Activated CD8-positive, alpha-beta T cell treated with anti-CD3 and anti-CD28 coated beads for 36 hours (primary cell): ENCODE measurements around the gene CAMTA1. TPM values are rescaled to one million over a fixed set of nuclear protein-coding genes. Genes with fewer than 3 reads are reported as not detected.

Experiments used
- ATAC-seq: fragments of 200-7000 bp; cut with Tn5 transposase; one replicate; pipeline ENCODE4 v1.10.0; 2021; ENCODE audit warnings: mild to moderate bottlenecking, moderate library complexity
- CTCF ChIA-PET: fragments of 350-600 bp; sonication (Branson Sonifier 250); formaldehyde crosslinking; loops from one replicate; lab custom pipeline; 2021; ENCODE audit warnings: antibody characterized with exemption; lab: Charles Lee
- POLR2A ChIA-PET: fragments of 350-600 bp; sonication (Branson Sonifier 250); formaldehyde crosslinking; loops from one replicate; lab custom pipeline; 2021; ENCODE audit warnings: antibody characterized with exemption; lab: Charles Lee
- DNase-seq: peaks from one replicate; pipeline ENCODE4 v3.0.0-alpha.2; 2020
- H3K27ac Mint-ChIP-seq: one replicate; pipeline ENCODE4 v1.8.0; 2021; ENCODE audit warnings: mild to moderate bottlenecking, mixed read lengths
- H3K27me3 Mint-ChIP-seq: one replicate; pipeline ENCODE4 v1.8.0; 2021; ENCODE audit warnings: mixed read lengths
- H3K36me3 Mint-ChIP-seq: one replicate; pipeline ENCODE4 v1.8.0; 2021; ENCODE audit warnings: low read depth, mixed read lengths
- H3K4me1 Mint-ChIP-seq: one replicate; pipeline ENCODE4 v1.8.0; 2021; ENCODE audit warnings: low read depth, mixed read lengths
- H3K4me3 Mint-ChIP-seq: one replicate; pipeline ENCODE4 v1.8.0; 2021; ENCODE audit warnings: mild to moderate bottlenecking, moderate library complexity, mixed read lengths
- H3K9me3 Mint-ChIP-seq: one replicate; pipeline ENCODE4 v1.8.0; 2021; ENCODE audit warnings: mixed read lengths
- CTCF ChIP-seq: fragments of 200-600 bp; IDR thresholded peaks from one replicate; pipeline ENCODE4 v1.8.0; 2022; ENCODE audit warnings: antibody characterized with exemption, mild to moderate bottlenecking
- intact Hi-C: fragments of 100-400 bp; cut with micrococcal nuclease; formaldehyde crosslinking; loops from one replicate; pipeline ENCODE4 v1.10.0; 2022
- total RNA-seq, 2 experiments: library from RNA; stranded (reverse); gene quantifications; one replicate each; pipeline ENCODE4 v1.2.3, GENCODE V29; 2021

Gene CAMTA1
- total RNA-seq, 2 experiments from 2014 or later = 67.7 to 70.9 TPM

- no peaks in the 10 kb centered on the region for H3K36me3 Mint-ChIP-seq
- ATAC-seq = no peak
- DNase-seq = no peak
- no peaks in the 10 kb centered on the region for H3K27me3 Mint-ChIP-seq
- no peaks in the 10 kb centered on the region for H3K9me3 Mint-ChIP-seq
- POLR2A ChIA-PET = no interaction called here
- intact Hi-C loops = no loop called here
- H3K4me1 Mint-ChIP-seq = no peaks in the 10 kb centered on the region
- H3K27ac Mint-ChIP-seq = no peak overlapping the region
- CTCF ChIA-PET = no interaction called here
- no peak overlapping the region for H3K4me3 Mint-ChIP-seq
- TF ChIP-seq CTCF = no peak
Observed at GRCh38 chr1:7584157-7584556, 798.9 kb downstream of the CAMTA1 start.

- TF ChIP-seq CTCF = no peak
- H3K27ac Mint-ChIP-seq = no peak overlapping the region
- H3K27me3 Mint-ChIP-seq = no peaks in the 10 kb centered on the region
- no peak for ATAC-seq
- no peaks in the 10 kb centered on the region for H3K36me3 Mint-ChIP-seq
- H3K4me1 Mint-ChIP-seq = no peaks in the 10 kb centered on the region
- DNase-seq = no peak
- ChIA-PET CTCF (no interaction called here), POLR2A (no interaction called here)
- H3K4me3 Mint-ChIP-seq = no peak overlapping the region
- intact Hi-C loops = no loop called here
- H3K9me3 Mint-ChIP-seq = no peaks in the 10 kb centered on the region
Observed at GRCh38 chr1:7584643-7585042, 799.4 kb downstream of the CAMTA1 start.

- ATAC-seq (no peak), DNase-seq (no peak)
- H3K4me3 Mint-ChIP-seq = no peak overlapping the region
- no peaks in the 10 kb centered on the region for H3K4me1 Mint-ChIP-seq
- CTCF ChIA-PET = no interaction called here
- POLR2A ChIA-PET = no interaction called here
- no peaks in the 10 kb centered on the region for H3K27me3 Mint-ChIP-seq
- intact Hi-C loops = no loop called here
- H3K36me3 Mint-ChIP-seq = no peaks in the 10 kb centered on the region
- H3K27ac Mint-ChIP-seq = no peak overlapping the region
- H3K9me3 Mint-ChIP-seq = no peaks in the 10 kb centered on the region
- no peak for TF ChIP-seq CTCF
Observed at GRCh38 chr1:7585216-7585907, 800.1 kb downstream of the CAMTA1 start.

- H3K4me3 Mint-ChIP-seq = no peak overlapping the region
- no peaks in the 10 kb centered on the region for H3K4me1 Mint-ChIP-seq
- no peak overlapping the region for H3K27ac Mint-ChIP-seq
- no peaks in the 10 kb centered on the region for H3K27me3 Mint-ChIP-seq
- H3K36me3 Mint-ChIP-seq = no peaks in the 10 kb centered on the region
- intact Hi-C loops = no loop called here
- CTCF ChIA-PET = no interaction called here
- no peaks in the 10 kb centered on the region for H3K9me3 Mint-ChIP-seq
- POLR2A ChIA-PET = no interaction called here
- DNase-seq (no peak), ATAC-seq (no peak)
- TF ChIP-seq CTCF = no peak
Observed at GRCh38 chr1:7586031-7586941, 801.0 kb downstream of the CAMTA1 start.
